GM23338 (cell line): ENCODE results near the gene RNF151.

Source experiments
- CREB1 ChIP-seq: fragments of 250-450 bp; sonication (Bioruptor Pico); IDR thresholded peaks from 2 replicates; pipeline ENCODE4 v1.5.0; 2020; ENCODE audit warnings: low read depth, mild to moderate bottlenecking, moderate library complexity
- ETS1 ChIP-seq: IDR thresholded peaks from 2 replicates; pipeline ENCODE4 v1.6.1; 2016; ENCODE audit warnings: antibody characterized with exemption
- EZH2 ChIP-seq: fragments of 200-600 bp; sonication (generic); IDR thresholded peaks from one replicate; pipeline ENCODE4 v1.8.0; 2017; ENCODE audit warnings: antibody characterized with exemption, mild to moderate bottlenecking, low read depth; ENCODE audit not compliant: unreplicated experiment
- EZH2phosphoT487 ChIP-seq: fragments of 200-600 bp; sonication (generic); IDR thresholded peaks from one replicate; pipeline ENCODE4 v1.8.1; 2018; ENCODE audit warnings: antibody characterized with exemption; ENCODE audit not compliant: unreplicated experiment
- JUNB ChIP-seq: IDR thresholded peaks from one replicate; pipeline ENCODE4 v1.6.1; 2016; ENCODE audit warnings: antibody characterized with exemption; ENCODE audit not compliant: unreplicated experiment
- NANOG ChIP-seq: IDR thresholded peaks from 2 replicates; pipeline ENCODE4 v1.6.1; 2016; ENCODE audit warnings: antibody characterized with exemption, borderline replicate concordance
- POLR2AphosphoS5 ChIP-seq: IDR thresholded peaks from 2 replicates; pipeline ENCODE4 v1.6.1; 2016; ENCODE audit warnings: antibody characterized with exemption, low read depth
- STAT1 ChIP-seq: IDR thresholded peaks from one replicate; pipeline ENCODE4 v1.6.1; 2016; ENCODE audit warnings: antibody characterized with exemption; ENCODE audit not compliant: unreplicated experiment
- ZNF114 ChIP-seq: fragments of 250-450 bp; sonication (Bioruptor Pico); IDR thresholded peaks from 2 replicates; pipeline ENCODE4 v1.5.0; 2020; ENCODE audit warnings: mild to moderate bottlenecking, moderate library complexity
- ZNF331 ChIP-seq: fragments of 250-450 bp; sonication (Bioruptor Pico); IDR thresholded peaks from 2 replicates; pipeline ENCODE4 v1.5.0; 2020; ENCODE audit warnings: low read depth, mild to moderate bottlenecking, moderate library complexity
- TF ChIP-seq, protein P1 (sequence below), 2 experiments: fragments of 200-600 bp in 1 of 2; sonication (generic) in 1 of 2; conservative IDR thresholded peaks; 2 replicates each; pipeline versions ENCODE4 v1.5.1 to v1.6.1; 2016 to 2017; ENCODE audit warnings: antibody characterized with exemption in 2 of 2, low read depth in 2 of 2, mild to moderate bottlenecking in 2 of 2, moderate library complexity in 1 of 2
- TF ChIP-seq, protein P2 (sequence below): IDR thresholded peaks from one replicate; pipeline ENCODE4 v1.6.1; 2018; ENCODE audit warnings: antibody characterized with exemption; ENCODE audit not compliant: unreplicated experiment

GRCh38 chr16:1971796-1972489 lies 5.3 kb downstream of the RNF151 start, which contains the start of gene TBL3:
- TF ChIP-seq EZH2, result no peak
- TF ChIP-seq POLR2AphosphoS5, result peak; percentile 93
- TF ChIP-seq, protein P1, sequence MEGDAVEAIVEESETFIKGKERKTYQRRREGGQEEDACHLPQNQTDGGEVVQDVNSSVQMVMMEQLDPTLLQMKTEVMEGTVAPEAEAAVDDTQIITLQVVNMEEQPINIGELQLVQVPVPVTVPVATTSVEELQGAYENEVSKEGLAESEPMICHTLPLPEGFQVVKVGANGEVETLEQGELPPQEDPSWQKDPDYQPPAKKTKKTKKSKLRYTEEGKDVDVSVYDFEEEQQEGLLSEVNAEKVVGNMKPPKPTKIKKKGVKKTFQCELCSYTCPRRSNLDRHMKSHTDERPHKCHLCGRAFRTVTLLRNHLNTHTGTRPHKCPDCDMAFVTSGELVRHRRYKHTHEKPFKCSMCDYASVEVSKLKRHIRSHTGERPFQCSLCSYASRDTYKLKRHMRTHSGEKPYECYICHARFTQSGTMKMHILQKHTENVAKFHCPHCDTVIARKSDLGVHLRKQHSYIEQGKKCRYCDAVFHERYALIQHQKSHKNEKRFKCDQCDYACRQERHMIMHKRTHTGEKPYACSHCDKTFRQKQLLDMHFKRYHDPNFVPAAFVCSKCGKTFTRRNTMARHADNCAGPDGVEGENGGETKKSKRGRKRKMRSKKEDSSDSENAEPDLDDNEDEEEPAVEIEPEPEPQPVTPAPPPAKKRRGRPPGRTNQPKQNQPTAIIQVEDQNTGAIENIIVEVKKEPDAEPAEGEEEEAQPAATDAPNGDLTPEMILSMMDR (conservative IDR thresholded peaks at IDR 0.05; ENCODE audit: low read depth in 2 of 2), result no peak
- no peak for TF ChIP-seq EZH2phosphoT487
- TF ChIP-seq ETS1, result peak; percentile 99
- TF ChIP-seq STAT1, result no peak
- TF ChIP-seq, protein P2, sequence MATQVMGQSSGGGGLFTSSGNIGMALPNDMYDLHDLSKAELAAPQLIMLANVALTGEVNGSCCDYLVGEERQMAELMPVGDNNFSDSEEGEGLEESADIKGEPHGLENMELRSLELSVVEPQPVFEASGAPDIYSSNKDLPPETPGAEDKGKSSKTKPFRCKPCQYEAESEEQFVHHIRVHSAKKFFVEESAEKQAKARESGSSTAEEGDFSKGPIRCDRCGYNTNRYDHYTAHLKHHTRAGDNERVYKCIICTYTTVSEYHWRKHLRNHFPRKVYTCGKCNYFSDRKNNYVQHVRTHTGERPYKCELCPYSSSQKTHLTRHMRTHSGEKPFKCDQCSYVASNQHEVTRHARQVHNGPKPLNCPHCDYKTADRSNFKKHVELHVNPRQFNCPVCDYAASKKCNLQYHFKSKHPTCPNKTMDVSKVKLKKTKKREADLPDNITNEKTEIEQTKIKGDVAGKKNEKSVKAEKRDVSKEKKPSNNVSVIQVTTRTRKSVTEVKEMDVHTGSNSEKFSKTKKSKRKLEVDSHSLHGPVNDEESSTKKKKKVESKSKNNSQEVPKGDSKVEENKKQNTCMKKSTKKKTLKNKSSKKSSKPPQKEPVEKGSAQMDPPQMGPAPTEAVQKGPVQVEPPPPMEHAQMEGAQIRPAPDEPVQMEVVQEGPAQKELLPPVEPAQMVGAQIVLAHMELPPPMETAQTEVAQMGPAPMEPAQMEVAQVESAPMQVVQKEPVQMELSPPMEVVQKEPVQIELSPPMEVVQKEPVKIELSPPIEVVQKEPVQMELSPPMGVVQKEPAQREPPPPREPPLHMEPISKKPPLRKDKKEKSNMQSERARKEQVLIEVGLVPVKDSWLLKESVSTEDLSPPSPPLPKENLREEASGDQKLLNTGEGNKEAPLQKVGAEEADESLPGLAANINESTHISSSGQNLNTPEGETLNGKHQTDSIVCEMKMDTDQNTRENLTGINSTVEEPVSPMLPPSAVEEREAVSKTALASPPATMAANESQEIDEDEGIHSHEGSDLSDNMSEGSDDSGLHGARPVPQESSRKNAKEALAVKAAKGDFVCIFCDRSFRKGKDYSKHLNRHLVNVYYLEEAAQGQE, result no peak
- TF ChIP-seq JUNB, result no peak
- peak; percentile 100 for TF ChIP-seq CREB1
- no peak for TF ChIP-seq ZNF331
- TF ChIP-seq ZNF114 (CRISPR knock-in tag), result no peak
- no peak for TF ChIP-seq NANOG
